ENCODE results near the gene POLD2.
A peak's percentile ranks its signal among the peaks of the same experiment; 100 is the strongest.

Gene POLD2

GRCh38 chr7:44101303-44101965 is 21.9 kb downstream of the POLD2 start:
- no peak for DNase-seq

- DNase-seq: peak; percentile 49
These were observed 22.7 kb downstream of the POLD2 start for GRCh38 chr7:44100458-44101302.

- peak; percentile 9 for DNase-seq
These were observed 23.7 kb downstream of the POLD2 start for GRCh38 chr7:44099669-44100068.

GRCh38 chr7:44098092-44099068 is 25.0 kb downstream of the POLD2 start:
- no peak for DNase-seq

GRCh38 chr7:44097064-44097932 is 26.1 kb downstream of the POLD2 start:
- DNase-seq: no peak

- DNase-seq: no peak
These were observed 26.9 kb downstream of the POLD2 start for GRCh38 chr7:44096326-44096881.

GRCh38 chr7:44095781-44096180 is 27.6 kb downstream of the POLD2 start:
- no peak for DNase-seq

- DNase-seq: no peak
These were observed 28.3 kb downstream of the POLD2 start for GRCh38 chr7:44094883-44095592.

GRCh38 chr7:44094365-44094764 is 29.0 kb downstream of the POLD2 start:
- DNase-seq: no peak

- DNase-seq: no peak
These were observed 30.2 kb downstream of the POLD2 start for GRCh38 chr7:44093102-44093641.

GRCh38 chr7:44087911-44088838 is 35.2 kb downstream of the POLD2 start:
- peak; percentile 89 for DNase-seq

- no peak for DNase-seq
These were observed 36.7 kb downstream of the POLD2 start for GRCh38 chr7:44086627-44087026.

- no peak for DNase-seq
These were observed 37.8 kb downstream of the POLD2 start for GRCh38 chr7:44085546-44085945.

GRCh38 chr7:44084701-44085100 is 38.6 kb downstream of the POLD2 start:
- peak; percentile 33 for DNase-seq

- no peak for DNase-seq
These were observed 39.6 kb downstream of the POLD2 start for GRCh38 chr7:44083796-44084195.

GRCh38 chr7:44082541-44083207 is 40.7 kb downstream of the POLD2 start:
- peak; percentile 99 for DNase-seq

GRCh38 chr7:44081266-44081748 is 42.0 kb downstream of the POLD2 start:
- no peak for DNase-seq

- DNase-seq: no peak
These were observed 42.6 kb downstream of the POLD2 start for GRCh38 chr7:44080686-44081265.

Measured in fibroblast of skin of right quadriceps (primary cell).